Pons (tissue), 1 donor: ENCODE results near the gene GJC2.

Experiments used
- DNase-seq: peaks from one replicate; pipeline ENCODE4 v3.0.0-alpha.2; 2016; ENCODE audit warnings: low spot score

The GJC2 gene

GRCh38 chr1:228114827-228115226 is 34.9 kb upstream of the GJC2 start:
- no peak for DNase-seq

- DNase-seq = no peak
Measured at GRCh38 chr1:228117335-228117734, 32.4 kb upstream of the GJC2 start.

GRCh38 chr1:228118040-228118439 is 31.7 kb upstream of the GJC2 start:
- DNase-seq = no peak

- DNase-seq = no peak
Measured at GRCh38 chr1:228120351-228120750, 29.4 kb upstream of the GJC2 start.

DNA sequence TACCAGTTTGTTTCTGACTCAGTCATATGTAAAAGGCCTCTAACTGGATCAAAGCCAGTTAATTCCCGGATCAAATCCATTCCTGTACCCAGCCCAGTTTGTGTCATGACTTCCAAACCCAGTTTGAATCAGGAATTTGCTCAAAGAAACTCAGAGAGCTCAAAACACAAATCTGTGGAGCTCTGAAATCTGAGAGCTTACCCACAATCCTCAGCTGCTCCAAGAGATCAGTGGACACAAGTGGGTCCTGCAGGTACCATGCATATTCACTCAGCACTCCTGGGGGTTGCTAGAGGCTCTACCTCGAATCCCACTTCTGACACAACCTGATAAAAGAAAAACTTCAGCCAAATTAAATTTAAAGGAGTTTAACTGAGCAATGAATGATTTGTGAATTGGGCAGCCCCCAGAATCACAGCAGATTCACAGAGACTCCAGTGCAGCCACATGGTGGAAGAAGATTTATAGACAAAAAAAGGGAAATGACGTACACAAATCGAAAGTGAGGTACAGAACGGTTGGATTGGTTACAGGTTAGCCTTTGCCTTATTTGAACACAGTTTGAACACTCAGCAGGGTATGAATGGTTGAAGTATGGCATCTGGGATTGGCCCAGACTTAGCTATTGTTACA is 28.8 kb upstream of the GJC2 start:
- no peak for DNase-seq

DNA sequence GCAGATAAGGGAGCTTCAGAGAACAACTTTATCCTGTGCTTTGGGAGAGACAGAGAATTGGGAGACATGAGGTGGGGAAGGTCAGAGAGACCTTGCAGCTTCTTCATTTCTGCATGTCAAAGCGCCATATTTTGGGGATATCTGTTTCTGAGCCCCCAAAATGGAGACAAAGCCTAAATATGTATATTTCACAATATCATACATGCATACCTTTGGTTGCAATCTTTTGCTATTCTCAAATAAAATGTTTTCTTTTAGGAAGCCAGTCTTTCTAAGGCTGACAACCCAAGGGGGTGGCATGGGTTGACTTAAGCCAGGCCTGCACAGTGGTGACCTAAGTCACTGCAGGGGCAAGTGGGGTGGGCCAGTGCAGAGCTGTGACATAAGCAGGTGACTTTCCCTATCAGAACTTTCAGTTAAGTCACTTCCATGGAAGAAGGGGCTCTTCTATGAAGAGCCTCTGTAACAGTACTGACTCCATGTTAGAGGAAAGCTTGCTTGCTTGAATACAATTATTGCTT is 26.7 kb upstream of the GJC2 start:
- DNase-seq = no peak

- DNase-seq = no peak
Measured at GRCh38 chr1:228123505-228123904, 26.2 kb upstream of the GJC2 start.

DNA sequence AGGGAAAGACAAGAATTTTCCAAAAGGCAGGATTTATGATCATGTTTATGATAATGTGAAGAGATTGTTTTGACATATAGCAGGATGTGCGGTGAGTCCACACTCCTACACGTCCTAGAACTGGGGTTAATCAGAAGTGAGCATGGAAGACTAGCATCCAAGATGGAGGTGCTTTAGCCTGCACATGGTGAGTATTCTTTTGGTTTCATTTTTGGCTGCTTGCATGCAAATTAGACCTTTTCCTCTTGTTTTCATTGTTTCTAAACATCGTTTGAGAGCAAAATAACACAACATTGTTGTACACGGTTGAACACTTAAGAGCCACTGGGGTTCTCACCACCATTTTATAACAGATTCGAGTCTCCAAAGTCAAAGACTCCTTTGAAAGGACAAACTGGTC is 24.5 kb upstream of the GJC2 start:
- no peak for DNase-seq

GRCh38 chr1:228131766-228132165 is 18.0 kb upstream of the GJC2 start:
- no peak for DNase-seq

DNA sequence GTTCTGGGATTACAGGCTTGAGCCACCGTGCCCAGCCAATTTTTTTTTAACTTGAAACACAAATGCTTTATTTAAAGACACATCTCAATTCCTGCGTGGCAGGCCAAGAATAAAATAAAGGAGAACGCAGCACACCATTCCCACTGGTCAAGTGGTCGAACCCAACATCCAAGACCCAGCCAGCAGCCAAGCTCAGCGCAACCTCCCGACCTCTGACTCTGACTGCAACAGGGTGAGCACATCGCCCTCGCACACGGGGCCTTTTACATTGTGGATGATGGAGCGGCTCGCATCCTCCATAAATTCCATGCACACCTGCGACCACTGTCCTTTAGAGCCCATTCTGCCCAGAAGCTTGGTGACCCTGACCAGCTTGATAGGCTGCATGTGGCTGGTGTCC is 15.1 kb upstream of the GJC2 start:
- DNase-seq = no peak

GRCh38 chr1:228136901-228137300 is 12.8 kb upstream of the GJC2 start:
- no peak for DNase-seq

- DNase-seq = no peak
Measured at GRCh38 chr1:228139406-228139930, 10.3 kb upstream of the GJC2 start.

- DNase-seq = peak; percentile 95
Measured at GRCh38 chr1:228139931-228140723, 9.6 kb upstream of the GJC2 start, which contains the start of gene GUK1. Gene GUK1, plus strand, starts transcription at chr1:228140279. Its CDS starts 24 bp downstream, at chr1:228140303.

DNA sequence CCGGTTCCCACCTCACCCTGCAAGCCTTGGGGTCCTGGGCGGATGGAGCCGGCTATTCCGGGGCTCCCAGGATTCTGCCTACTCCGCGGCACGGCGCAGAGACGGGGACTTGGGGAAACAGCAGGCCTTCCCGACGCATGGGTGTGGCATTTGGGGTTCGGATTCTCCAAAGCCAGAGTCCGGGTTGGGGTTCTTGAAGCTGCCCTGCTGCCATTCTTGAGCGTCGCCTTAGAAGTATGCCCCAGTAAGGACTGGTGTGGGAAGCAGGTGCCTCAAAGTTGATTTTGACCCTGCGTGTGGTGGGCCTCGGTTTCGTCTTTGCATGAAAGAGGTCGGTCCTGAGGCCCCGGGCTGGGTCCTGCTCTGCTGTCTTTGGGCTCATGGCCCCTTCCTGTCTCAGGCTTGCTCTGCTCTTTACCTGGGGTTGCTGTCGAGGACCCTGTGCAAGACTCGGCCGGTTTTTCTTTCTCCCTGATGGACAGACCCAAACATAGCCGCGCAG is 9.0 kb upstream of the GJC2 start:
- no peak for DNase-seq

DNA sequence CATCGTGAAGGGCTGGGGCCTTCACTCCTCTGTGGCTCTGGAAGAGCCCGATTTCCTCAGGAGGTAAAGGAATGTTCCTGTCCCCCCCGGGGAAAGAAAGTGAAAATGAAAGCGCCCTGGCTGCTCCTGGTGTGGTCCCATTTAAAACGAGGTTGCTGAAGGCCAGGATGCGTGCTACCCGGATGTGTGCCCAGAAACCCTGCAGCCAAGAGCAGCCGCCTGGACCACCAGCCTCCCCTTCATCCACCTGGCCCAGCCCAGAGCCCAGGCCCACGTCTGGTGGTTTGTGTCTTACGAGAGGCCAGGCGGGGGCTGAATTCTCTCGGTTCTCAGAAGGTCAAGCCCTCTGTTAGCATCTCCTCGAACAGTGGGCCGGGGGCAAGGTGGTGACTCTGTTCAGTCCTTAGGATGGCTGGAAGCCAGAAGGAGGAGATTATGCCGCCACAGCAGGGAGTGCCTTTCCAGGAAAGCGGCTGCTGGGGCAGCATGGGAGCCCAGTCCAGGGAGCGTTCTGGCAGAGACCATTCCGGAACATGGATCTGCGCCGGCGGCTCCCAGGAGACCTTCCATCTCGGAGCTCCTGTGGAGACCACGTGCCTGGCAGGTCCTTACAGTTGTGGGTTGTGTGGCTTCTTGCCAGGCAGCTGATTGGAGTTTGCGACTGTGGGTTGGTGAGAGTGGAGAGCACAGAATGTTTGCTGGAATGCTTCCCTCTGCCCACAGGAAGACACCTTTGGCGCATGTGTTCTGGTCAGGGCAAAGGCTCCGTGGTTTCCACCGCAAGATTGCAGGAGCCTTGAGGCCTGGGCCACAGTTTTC is 8.3 kb upstream of the GJC2 start:
- DNase-seq = no peak

DNA sequence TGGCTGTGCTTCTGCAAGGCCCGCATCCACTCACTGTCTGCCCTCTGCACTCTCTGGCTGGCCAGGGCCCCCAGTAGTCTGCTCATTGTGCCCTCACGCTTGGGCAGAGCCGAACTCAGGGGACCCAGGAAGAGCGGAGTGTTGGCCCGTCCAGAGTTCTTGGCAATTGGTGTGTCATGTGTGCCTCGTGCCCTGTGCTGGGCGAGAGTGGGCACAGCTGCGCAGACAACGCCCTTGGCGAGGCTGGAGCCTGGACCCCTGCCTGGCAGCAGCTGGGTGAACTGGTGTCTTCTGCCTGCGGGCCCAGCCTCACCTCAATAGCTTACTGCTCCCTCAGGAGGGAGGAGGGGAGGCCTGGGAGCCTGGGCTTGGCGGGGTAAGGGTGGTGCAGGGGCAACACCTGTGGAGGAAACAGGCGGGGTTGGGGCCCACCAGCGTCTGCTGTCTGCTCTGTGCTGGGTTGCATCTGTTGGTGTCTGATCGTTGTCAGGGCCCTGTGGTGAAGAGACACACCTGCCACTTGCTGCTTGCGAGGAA is 7.5 kb upstream of the GJC2 start:
- DNase-seq = no peak

GRCh38 chr1:228142701-228143136 is 7.0 kb upstream of the GJC2 start:
- DNase-seq = no peak

DNA sequence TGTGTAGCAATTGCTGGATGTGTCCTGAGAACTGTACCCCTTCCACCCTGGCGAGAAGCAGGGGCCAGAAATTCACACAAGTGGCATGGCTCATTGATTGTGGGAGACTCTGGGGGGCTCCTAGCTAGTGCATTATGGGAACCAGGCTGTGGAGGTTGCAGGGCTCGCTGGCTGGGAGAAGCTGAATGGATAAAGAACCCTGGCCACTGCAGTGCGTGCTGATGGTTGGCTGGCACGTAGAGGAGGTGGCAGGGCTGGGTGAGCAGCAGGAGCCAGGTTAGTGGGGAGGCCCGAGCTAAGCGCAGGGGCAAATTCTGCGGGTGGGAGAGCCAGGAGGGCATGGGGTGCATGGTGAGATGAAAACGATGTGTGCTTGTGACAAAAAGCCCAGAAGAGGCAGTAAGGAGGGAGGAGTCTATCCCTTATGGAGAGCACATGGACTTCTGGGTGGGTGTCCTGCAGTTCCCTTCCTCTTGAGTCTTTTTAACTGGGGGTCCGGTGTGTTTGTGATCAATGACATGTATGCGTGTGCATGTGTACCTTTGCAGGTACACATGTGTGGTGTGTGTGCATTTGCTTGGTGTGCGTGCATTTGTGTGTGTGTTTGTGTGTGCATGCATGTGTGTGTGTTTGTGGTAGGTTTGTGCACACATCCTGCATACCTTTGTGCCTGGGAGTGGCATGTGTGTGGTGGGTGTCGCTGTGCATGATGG is 6.1 kb upstream of the GJC2 start:
- no peak for DNase-seq

GRCh38 chr1:228144193-228144992 is 5.3 kb upstream of the GJC2 start:
- DNase-seq = no peak

GRCh38 chr1:228144993-228145343 is 4.8 kb upstream of the GJC2 start:
- DNase-seq = no peak
